GM21723 (cell line): Measurements from ENCODE around the gene GSTK1.
"Not testable (repeated sequence)": the region's sequence is repeated elsewhere in the genome, so short reads cannot be mapped to it uniquely, and the experiment has no call there.

Experiments
- ATAC-seq: cut with Tn5 transposase; IDR thresholded peaks from one replicate; pipeline ENCODE4 v1.9.1; 2021; ENCODE audit warnings: mild to moderate bottlenecking, moderate library complexity; ENCODE audit not compliant: unreplicated experiment

GSTK1 gene

DNA sequence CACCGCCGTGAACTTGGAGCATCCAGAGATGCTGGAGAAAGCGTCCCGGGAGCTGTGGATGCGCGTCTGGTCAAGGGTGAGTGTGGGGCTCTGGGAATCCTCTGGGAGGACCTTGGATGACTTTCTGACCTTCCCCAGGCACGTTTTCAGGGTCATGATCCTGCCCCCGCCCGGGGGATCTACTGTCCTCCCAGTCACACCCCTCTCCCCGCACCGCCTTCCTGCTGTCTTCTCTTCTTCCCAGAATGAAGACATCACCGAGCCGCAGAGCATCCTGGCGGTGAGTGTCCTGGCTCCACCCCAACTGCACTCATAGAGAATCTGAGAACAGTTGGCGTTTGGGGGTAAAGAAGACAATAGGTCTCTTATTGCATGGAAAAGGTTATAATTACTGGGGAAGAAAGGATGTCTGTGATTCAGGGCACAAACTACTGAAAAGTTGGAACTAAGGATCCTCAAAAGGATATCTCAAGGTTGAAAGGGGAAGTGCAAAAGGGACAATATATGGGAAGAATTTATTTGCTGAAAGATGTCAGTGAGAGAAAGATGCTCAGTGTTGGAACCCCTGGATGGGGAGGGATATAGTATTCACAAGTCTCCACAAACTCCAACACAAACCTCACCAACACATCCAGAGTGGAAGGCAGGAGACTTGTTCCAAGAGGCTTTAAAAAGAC is 1.9 kb downstream of the GSTK1 start:
- ATAC-seq, result no peak

DNA sequence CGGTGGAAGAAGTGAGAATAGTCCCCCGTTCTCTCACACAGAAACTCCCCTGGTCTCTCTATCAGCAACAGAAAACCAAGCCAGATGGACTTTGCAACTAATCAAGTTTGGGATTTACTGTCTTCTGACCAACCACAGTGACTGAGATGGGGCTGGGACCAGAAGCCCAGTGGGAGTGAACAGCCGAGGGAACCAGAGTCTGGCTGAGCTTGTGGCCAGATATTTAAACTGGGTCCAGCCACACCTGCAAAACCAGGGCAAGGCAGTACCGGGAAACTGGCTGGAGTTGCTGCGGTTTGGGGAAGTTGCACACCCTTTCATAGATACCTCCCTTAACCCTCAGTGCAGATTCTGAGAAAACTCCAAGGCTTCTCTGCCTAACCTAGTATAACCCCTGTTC is 6.0 kb downstream of the GSTK1 start:
- ATAC-seq, result no peak

DNA sequence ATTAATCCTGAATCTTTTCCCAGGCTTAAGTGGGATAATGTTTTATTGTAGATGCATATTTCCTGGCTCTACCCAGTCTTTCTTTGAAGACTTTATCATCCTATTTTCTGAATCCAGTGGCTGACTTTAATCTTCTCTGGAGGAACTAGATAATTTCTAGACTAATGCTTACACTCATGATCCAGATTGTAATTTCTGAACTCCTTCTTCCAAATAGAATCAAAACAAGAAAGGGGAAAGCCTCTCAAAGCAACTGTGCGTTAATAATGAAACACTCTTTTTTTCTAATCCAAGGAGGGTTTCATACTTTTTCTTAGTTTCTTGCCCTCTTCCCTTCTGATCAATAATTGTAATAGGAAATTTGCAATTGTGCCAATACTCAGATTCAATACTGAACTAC is 8.0 kb downstream of the GSTK1 start:
- ATAC-seq, result no peak

DNA sequence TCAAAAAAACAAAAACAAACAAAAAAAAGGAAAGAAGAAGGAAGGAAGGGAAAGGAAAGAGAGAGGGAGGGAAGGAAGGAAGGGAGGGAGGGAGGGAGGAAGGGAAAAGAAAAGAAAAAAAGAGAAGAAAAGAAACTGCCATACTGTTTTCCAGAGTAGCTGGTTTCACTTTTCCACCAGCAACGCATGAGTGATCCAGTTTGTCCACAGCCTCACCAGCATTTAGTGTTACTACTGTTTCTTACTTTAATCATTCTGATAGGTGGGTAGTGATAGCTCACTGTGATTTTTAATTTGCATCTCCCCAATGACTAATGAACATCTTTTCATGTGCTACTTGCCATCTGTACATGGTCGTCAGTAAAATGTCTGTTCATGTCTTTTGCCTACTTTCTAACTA is 9.6 kb downstream of the GSTK1 start:
- ATAC-seq, result no peak

DNA sequence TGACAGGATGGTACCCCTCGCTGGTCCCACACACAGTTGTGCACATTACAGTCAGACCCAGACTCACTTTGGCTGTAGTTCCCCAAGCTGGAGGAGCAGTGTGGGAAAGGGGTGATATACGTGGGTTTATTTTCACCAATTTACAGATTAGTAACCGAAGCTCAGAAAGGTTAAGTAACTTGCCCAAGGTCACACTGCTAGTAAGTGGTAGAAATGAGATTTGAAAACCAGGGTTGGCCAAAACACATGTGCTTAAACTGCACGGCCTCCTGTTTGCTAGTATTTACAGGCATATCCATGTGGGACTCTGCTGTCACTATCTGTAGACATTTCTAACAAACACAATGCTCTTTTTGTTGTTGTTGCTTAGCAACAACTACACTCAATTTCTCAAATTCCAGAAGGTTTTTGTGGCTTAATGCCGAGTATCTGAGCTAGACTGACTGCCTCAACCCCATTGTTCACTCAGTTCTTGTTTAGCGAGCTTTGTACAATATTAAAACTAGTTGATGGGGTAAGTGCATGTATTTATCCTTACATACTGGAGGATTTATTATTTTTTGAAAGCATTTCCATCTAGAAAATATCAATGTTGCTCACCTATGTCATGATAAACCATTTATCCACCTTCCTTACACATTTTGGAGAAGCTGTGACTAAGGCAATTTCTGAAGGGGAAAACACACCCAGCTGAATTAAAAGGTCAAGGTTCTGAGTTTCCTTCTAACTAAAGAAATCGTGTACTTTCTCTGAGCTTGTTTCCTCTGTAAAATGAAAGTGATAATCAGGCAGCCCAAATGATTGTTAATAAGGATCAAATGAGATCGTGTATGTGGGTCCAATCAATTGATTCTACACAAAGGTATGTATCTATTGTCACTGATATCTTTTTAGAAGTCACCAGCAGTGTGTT is 16.2 kb downstream of the GSTK1 start:
- no peak for ATAC-seq

DNA sequence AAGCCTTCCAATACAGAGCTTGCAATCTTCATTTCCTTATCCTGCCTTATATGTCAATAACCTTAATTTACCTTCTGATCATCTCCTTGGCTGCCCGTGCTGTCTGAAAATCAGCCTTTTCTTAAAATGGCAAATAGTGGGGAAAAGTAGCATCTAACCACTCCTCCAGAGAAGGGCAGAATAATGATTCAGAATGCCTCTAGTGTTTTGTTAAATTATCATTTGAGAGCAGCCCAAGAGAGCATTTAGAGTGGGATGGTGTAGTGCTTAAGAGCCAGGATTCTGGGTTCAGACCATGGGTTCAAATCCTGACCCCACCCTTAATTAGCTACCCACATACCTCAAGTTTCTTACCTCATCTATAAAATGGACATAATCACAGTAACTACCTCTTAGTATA is 16.9 kb downstream of the GSTK1 start:
- ATAC-seq, result no peak

DNA sequence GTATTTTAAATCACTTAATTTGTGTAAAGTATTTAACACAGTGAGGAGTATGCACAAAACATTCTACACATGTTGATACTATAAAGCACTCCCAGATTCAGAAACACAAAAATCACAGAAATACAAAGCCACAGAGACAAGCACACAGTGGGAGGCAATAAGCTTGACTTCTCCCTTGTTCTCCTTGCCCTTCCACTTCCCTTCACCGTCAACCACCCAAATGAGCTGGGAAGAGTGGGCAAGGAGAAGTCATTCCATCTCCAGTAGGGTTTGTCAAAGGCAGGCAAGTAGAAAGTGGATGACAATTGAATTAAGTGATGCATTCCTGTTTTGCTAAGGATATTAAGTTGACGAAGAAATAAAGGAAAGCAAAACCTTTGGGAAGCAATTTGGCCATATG is 17.3 kb downstream of the GSTK1 start:
- no peak for ATAC-seq

DNA sequence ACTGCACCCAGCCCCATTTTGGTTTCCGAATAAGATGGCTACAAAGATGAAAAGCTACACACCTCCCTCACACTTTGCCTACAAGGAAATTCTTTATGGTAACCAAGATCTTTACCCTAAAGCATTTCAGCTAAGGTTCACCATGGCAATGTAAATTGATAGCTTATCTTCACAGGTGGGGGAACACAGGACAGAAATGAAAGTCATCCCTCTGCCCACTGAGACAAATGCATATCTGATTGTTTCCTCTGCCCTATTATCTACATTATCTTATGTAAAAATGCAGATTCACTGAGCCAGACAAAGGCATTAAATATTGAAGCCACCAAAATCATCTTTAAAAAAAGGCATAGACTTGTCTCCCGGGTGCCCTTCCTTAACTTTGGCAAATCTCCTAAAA is 18.3 kb downstream of the GSTK1 start:
- ATAC-seq, result no peak

DNA sequence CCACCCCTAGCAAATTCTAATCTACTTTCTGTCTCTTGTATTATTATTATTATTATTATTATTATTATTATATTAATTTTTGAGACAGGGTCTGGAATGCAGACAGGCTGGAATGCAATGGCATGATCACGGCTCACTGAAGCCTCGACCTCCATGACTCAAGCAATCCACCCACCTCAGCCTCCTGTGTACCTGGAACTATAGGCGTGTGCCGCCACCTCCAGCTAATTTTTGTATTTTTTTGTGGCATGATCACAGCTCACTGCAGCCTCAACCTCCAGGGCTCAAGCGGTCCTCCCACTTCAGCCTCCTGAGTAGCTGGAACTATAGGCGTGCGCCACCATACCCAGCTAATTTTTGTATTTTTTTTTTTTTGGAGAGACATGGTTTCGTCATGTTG is 18.9 kb downstream of the GSTK1 start:
- no peak for ATAC-seq

DNA sequence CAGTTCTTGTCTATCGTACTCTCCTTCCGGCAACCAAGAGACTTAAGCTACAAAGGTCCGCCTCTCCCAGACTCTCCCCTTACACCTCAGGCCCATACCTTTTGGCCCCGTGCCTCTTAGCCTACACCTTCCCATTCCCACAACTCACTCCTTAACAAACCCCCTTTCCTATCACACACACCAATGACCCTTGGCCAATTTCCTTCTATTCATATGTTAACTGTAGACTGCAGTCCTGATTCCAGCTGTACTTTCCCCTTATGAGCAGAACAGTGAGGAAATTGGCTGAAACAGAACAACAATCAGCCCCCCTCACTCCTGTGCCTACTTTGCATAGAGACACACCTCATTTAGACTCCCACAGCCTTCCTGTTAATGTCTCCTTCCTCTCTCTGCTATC is 20.1 kb downstream of the GSTK1 start:
- no peak for ATAC-seq

DNA sequence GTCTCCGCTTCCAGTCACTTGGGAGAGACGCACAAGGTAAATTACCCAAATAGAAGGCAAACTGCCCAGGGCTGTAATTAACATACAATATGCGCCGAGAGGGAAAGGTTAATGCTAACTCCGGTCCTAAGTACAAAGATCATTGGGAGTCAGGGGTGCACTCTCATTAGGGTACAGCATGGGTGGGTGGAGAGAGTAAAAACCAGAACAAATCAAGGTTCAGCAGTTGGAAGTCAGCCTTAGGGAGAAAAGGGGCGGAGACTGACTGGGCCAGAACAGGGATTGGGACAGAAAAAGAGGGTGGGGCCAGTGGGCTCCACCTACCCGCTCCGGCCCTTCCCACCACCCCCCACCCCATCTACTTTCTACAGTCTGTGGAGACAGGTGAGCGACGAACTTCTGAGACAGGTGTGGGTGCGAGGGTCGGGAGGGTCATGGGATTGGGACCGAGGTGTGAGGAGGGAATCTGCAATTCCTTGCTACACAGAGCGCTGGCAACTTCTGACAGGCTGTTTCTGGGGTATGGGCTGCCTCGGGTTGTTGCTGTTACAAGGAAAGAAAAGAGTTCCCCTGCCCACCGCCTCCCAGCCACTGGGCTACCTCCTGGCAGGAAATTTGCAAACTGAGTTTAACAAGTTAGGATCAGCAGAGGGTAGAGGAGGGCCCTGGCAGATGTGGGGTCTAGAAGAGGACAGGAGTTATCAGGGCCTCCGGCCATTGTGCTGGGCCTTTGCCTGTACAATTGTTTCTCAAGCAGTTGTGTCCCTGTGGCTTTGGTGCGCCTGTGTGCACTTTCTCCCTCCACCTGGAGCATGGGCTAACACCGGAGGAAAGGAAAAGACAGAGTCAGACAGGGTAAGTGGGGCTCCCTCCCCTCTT is 21.6 kb downstream of the GSTK1 start, which contains the start of gene TMEM139:
TSS of gene TMEM139 (plus strand) at position 368 of the 879 bp plus-strand sequence. CDS start 1,000 bp downstream, outside the sequence.
- no peak for ATAC-seq

DNA sequence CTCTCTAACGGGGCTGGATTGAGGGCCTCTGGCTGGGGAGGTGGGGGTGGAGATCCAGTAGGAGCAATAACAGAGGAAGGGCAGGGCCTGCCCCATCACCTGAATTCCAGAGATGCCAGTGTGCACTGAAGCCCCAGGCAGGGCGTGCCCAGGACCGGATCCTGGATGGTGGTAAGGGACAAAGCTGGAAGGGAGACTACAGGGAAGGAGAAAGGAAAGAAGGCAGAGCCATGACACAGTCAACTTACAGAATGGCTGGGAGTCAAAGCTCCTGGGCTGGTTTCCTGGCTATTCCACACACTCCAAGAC is 22.2 kb downstream of the GSTK1 start:
- ATAC-seq, result no peak

DNA sequence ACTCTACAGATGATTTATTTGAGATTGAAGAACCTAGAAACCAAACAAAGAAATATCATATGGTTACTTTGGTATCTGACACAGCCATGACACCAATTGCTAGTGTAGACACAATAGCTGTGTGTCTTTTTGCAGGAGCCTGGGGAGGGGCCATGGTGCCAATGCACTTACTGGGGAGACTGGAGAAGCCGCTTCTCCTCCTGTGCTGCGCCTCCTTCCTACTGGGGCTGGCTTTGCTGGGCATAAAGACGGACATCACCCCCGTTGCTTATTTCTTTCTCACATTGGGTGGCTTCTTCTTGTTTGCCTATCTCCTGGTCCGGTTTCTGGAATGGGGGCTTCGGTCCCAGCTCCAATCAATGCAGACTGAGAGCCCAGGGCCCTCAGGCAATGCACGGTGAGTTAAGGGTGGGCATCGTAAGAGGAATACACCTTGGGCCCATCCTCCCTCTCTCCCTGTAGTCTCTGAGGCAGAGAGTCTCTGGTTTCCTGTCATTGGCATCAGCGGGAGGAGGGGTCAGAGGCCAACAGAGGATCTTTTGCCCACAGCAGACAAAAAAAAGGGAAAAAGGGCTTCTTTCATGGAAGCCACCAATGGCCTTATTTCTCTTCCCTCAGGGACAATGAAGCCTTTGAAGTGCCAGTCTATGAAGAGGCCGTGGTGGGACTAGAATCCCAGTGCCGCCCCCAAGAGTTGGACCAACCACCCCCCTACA is 22.7 kb downstream of the GSTK1 start:
- ATAC-seq, result no peak

DNA sequence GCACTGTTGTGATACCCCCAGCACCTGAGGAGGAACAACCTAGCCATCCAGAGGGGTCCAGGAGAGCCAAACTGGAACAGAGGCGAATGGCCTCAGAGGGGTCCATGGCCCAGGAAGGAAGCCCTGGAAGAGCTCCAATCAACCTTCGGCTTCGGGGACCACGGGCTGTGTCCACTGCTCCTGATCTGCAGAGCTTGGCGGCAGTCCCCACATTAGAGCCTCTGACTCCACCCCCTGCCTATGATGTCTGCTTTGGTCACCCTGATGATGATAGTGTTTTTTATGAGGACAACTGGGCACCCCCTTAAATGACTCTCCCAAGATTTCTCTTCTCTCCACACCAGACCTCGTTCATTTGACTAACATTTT is 23.3 kb downstream of the GSTK1 start:
- no peak for ATAC-seq

DNA sequence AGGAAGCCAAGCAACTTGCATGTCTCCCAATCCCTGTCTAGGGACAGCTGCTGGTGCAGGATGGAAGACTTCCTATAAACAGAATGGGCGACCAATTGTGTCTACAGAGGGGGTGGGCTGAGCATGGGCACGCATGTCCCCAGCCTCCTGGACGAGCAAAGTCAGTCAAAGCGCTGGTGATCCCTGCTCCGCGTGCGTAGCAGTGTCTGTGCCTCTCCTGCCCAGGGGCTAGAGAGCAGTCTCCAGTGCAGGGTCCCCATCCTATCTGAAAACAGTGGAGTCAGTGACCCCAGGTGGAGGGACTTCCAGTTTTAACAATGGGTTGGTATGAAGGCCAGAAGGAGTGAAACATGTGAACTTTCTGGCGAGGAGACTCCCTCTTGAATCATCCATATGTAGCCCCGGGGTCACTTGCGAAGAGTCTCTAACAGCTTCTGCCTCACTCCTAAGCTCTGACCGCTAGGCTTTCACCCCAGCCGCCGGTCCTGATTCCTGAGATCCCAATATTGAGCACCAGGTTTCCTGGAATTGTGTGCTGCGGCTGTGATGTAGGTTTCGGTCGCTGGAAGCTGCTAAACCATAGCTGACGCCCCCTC is 24.2 kb downstream of the GSTK1 start:
- no peak for ATAC-seq

DNA sequence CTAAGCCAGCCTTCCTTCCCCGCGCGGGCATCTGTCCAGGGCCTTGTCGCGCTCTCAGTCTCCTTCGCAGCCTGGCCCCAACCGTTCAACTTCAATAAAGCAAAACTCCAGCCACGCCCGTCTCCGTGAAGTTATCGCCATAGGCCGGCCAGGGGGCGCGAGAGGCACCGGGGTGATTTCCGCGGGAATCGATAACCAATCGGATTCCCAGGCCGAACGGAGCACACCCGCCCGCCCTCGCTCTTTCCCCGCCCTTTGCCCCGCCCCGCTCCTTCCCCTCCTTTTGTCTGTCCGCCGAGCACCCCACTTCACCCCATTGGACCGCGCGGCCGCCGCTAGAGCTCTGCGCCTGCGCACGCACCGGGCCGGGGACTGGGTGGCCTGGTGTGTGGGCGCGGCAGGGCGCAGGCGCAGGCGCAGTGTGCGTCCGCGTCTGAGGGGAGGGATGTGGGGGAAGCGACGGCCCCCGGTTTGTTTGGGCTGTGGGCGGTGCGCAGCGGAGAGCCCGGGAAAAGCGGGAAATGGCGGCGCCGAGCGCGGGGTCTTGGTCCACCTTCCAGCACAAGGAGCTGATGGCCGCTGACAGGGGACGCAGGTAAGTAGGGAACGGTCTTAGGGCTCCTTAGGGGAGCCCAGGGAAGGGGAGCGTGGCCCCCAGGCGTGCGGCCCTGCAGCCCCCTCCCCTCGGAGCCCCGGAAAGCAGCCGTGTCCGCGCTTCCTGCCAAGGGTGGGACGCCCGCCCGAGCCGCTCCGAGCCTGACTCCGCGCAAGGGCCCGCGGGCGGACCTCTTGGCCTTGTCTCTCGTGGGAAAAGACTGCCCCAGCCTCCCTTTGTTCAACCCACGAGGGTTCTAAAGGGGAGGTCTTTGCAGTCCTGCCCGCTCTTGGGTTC is 24.9 kb downstream of the GSTK1 start, which contains the start of gene CASP2:
TSS of gene CASP2 (plus strand) at position 417 of the 892 bp plus-strand sequence. CDS start at position 522, 105 bp downstream.
- ATAC-seq, result peak; percentile 89

DNA sequence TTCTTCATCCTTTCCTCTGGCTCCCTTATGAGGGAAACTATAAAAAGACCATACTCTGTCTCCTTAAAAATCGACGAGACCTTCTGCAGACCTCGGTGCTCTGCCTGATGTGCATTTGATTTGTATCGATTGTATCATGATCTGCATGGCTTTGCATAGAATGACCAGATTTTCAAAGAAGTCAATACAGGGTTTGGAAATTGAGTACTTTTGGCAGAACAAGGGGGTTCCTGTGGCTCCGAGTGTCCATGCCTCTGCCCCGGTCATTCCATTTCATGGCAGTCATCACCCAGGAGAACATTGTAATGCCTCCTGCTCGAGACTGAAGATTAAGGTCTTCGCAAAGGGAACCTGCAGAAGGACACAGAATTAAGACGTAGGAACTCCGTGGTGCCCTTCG is 25.6 kb downstream of the GSTK1 start:
- ATAC-seq, result peak; percentile 0

DNA sequence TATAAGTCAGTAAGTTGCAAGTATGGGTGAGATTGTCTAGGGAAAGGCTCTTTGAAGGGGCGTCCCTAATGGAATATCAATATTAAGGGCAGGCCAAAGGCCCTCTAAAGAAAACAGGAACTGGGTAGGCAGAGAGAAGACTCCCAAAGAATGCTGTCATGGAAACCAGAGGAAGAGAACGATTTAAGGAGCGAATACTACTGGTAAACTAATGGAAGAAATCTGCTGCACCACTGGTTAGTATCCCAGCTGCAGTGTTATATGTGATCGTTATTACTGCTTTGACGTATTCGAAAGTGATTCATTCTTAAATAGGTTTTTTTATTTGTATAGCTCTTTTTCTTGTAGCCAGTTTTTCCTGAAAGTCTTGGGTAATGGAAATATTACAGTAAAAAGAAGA is 26.2 kb downstream of the GSTK1 start:
- no peak for ATAC-seq

DNA sequence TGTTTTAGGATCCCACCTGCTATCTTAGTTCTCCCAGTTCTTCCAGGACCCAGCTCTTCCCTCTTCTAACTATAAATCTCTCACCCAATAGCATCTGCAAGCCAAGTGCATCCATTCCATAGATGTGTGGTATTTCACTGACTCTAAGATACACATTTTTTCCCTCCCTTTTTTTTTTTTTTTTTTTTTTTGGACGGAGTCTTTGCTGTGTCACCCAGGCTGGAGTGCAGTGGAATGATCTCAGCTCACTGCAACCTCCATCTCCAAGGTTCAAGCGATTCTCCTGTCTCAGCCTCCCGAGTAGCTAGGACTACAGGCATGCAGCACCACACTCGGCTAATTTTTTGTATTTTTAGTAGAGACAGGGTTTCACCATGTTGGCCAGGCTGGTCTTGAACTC is 26.6 kb downstream of the GSTK1 start:
- not testable (repeated sequence) for ATAC-seq
